Germinal center (tissue), 1 donor: ENCODE data around the gene OXCT1.
"Not testable (repeated sequence)": the region's sequence is repeated elsewhere in the genome, so short reads cannot be mapped to it uniquely, and the experiment has no call there.

ENCODE experiments used
- DNase-seq: peaks from one replicate; pipeline ENCODE4 v3.0.0; 2012; ENCODE audit warnings: mixed read lengths, low spot score

OXCT1 gene

DNA sequence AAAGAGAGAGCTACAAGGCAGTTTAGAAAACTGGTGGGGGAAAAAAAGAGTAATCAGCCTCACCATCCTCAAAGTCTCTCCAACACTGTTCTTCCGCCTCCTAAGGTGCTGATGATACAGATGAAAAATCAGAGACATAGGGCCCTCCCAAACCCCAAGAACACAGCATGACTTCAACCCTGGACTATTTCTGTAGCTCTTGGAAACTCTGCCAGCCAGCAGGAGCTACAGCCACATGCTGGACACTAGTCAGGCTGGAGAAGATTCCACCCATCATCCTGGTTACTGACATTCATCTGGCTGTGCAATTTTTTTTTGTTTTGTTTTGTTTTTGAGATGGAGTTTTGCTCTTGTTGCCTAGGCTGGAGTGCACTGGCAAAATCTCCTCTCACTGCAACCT, 42.4 kb downstream of the OXCT1 start:
- no peak for DNase-seq

DNA sequence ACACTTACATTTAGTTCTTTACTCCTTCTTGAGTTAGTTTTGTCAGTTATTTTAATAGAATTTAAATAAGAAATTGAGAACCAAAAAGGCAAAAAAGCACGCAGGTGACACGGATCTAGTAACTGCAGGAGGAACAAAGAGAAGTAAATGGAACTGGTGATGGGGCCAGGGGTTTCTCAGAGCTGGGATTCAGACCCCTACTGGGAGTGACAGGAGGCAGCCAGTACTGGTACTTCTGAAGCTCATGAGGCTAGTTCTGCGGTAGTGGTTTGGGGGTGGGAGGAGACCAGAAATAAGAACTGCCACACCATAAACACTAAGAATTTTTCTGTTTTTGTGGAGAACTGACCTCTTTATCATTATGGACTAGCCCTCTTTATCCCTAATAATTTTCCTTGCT, 48.2 kb downstream of the OXCT1 start:
- DNase-seq, result no peak

DNA sequence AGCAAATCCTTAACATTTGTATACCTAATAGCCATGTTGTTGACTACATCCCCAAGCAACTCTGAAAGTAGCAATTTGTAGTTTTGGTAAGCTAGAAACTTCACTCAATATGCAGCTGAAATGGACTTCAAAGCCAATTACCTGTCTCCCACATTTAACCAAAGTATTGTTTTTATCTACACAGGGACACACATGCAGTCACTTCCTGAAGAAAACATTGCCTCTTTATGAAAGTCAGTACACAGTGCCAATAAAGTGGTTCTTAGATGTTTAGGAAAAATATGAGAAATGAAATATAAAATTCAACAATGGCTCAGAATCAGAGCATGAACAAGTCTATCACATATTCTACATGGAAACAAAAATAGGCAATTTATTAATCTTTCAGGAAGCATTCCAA, 49.2 kb downstream of the OXCT1 start:
- DNase-seq, result no peak

DNA sequence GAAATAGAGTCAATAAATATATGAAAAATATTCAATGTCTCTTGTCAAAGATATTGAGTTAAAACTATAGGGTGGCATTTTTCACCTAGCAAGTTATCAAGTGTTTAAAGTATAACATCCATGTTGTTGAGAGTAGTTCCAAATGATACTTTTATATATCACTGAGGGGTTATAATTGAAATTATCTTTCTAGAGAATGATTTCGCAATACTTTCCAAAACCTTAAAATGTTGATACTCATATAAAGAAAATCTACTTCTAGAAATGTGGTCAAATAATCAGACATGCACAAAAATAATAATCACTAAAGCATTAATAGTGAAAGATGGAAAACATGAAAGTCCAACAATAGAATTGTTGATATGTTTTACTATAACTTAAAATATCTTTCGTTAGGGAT, 50.1 kb downstream of the OXCT1 start:
- no peak for DNase-seq

DNA sequence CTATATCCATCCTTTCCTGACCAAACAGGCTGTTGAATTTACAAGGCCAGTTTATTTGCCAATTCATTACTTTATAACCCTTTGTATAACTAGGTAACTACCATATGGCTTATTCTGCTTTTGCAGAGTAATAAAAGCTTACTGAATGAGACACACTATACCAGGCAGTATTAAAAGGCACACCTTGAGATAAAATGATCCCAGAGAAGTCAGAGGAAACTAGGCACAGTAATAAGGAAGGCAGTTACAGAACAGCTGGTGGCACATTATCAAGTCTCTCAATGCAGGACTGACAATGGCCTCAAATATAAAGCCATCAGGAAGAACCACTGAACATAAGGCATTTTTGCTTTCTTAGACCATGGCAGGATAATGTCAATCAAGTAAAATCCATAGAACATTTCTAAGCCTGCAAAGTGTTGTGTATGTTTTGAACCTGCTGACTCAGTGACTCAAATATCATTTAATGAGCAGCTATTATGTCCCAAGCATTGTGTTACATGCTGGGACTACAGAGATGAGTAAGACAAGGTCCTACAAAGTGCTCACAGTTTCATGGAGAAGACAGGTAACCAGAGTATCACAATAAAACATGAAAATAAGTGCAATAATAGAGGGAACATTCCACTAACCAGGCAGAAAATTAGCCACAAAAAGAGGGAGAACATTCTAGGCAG, 52.5 kb downstream of the OXCT1 start:
- no peak for DNase-seq

DNA sequence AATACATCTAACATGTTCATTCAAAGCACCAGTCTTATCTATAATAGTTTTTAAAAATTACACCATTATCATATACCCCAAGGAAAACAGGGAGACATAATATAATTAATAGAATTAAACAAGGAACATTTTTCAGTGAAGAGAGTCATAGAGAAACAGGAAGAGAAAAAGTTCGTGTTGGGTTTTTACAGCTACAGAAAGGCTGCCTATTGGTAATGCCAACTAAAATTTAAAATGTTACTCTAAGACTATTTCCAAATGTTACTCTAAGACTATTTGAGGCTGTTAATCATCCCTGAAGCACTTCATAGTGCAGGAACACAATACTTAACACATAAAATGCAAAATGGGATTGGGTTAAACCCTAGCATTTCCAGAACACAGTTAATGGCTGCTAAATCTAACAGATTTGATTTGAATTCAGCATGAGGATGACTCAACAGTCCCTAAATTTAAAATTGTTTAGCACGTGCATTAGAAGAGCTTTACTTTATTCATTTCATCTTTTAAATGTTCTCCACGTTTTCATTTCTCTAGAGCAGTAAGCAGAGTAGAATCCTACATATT, 54.5 kb downstream of the OXCT1 start:
- no peak for DNase-seq

DNA sequence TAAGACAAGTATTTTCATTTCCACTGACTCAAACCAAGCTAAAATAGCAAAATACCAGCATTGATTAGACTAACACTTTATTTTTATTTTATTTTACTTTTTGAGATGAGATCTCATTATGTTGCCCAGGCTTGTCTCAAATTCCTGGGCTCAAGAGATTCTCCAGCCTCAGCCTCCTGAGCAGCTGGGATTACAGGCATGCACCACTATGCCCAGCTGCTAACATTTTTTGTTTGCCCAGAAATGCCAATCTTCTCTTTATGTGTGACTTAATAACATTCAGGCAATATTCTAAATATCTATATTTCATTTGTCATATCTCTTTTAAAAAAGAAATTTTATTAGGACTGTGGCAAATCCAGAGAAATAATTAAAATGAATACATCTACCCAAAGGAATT, 55.0 kb downstream of the OXCT1 start:
- DNase-seq, result no peak

DNA sequence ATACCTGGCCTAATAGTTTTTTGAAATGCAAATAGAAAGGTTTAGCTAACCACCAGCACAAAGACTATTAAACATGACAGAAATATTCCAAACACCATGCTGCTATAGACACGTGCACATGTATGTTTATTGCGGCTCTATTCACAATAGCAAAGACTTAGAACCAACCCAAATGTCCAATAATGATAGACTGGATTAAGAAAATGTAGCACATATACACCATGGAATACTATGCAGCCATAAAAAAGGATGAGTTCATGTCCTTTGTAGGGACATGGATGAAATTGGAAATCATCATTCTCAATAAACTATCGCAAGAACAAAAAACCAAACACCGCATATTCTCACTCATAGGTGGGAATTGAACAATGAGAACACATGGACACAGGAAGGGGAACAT, 55.9 kb downstream of the OXCT1 start:
- not testable (repeated sequence) for DNase-seq

DNA sequence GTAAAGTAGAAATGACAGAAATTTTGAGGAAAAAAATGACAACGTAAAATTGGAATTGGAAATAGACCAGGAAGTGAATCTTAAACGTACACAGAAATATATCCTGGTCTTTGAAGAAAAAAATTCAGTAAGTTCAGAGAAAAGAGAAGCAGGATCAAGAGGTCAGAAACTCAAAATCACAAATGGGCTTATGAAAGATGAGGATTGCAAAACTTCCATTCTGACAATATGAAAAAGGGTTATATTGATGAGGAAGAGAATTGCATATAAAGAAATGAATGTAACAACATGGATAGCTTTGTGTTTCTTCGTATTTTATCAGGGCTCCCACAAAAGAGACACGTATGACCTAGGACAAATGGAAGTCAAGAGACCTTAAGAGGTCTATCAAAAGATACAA, 58.1 kb downstream of the OXCT1 start:
- no peak for DNase-seq

DNA sequence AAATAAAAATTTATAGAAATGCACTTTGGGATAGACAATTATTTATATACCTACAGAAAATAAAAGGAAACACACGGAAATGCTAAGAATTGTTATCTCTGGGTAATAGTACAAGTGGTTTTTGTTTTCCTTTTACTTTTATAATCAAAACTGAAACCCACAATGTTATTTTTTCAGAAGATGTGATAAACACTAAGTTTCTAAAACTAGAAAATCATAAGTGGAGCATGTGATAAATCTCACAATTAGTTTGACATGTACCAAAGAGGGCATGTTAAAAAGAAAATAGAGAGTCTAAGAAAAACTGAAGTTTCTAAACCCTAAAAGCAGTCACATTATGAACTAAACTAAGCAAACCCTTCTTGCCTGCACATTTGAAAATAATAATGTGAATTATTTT, 61.1 kb downstream of the OXCT1 start:
- no peak for DNase-seq

DNA sequence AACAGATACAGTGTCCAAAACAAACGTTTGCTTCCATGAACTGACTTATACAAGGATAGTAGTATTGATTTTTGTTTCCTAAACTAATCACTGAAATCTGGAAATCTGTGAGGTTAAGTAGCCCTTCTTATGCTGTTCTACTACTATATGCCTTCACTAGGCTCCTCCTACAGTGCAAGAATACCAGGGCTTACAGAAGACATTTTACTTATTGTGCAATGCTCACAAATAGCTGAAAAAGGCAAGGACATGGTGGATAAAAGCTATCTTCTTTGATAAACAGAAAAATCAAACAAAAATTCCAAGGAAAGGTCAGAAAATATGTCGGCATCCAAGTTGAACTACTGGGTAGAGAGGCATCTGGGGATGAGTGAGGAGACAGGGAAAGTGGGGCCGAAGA, 61.9 kb downstream of the OXCT1 start:
- no peak for DNase-seq

DNA sequence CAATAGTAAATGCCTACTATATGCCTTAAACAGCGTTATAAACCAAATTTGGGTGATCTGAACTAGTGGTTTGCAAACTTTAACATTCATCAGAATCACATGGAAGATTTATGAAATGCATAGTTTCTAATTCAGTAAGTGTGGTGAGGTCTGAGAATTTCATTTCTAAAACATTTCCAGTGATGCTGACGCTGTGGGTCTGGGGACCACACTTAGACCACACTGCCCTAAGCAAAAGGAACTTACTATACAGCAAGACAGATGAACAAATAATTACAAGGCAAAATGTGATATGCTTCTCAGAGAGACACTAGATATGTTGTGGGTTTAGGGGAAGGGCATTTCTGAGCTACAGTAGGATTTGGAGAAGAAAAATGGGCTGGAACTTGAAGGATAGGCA, 72.6 kb downstream of the OXCT1 start:
- no peak for DNase-seq

DNA sequence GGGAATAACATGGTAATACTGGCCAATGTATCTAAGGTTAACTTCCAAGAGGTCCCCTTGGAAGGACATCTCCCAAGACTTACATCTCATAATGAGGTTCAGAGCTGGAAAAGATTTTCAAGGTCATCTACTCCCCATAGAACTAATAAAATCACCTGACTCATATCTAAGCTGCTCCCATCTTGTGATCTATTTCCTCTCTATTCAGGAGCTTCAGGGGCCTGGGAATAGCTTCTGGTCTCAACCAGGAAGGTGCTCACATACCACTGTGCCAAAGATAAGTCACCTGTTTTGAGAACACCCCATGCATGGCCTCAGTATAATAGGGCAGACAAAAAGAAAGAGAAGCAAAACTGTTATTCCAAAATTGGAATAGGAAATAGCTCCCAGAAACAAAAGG, 74.2 kb downstream of the OXCT1 start:
- DNase-seq, result no peak

DNA sequence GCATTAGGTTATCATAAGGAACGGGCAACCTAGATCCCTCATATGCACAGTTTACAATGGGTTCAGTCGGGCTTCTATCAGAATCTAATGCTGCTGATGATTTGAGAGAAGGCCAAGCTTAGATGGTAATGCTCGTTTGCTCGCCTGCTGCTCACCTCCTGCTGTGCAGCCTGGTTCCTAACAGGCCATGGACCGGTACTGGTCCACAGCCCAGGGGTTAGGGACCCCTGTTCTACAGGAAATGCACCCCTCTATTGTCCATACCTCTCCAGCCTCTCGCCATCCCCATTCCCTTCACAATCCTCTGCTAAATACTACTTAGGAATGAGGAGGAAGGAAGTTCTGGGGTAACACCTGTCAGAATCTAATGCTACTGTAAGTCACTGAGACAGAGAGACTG, 75.1 kb downstream of the OXCT1 start:
- no peak for DNase-seq

DNA sequence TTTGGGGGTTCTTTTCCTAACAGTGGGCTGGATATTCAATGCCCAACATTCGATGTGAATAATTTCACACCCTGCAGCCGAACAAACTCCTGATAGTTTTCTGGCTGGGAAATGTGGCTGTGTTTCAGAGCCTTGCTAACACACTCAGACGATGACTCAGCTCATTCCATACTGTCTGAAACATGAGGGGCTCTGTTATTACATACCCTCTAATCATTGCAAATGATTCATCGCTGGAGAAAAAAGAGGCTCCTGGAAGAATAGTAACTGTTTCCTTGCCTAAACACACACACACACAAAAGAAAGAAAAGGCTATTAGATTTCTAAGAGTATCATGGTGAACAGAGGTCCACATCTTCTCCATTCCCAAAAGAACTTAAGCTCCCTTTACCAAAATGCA, 75.8 kb downstream of the OXCT1 start:
- no peak for DNase-seq

DNA sequence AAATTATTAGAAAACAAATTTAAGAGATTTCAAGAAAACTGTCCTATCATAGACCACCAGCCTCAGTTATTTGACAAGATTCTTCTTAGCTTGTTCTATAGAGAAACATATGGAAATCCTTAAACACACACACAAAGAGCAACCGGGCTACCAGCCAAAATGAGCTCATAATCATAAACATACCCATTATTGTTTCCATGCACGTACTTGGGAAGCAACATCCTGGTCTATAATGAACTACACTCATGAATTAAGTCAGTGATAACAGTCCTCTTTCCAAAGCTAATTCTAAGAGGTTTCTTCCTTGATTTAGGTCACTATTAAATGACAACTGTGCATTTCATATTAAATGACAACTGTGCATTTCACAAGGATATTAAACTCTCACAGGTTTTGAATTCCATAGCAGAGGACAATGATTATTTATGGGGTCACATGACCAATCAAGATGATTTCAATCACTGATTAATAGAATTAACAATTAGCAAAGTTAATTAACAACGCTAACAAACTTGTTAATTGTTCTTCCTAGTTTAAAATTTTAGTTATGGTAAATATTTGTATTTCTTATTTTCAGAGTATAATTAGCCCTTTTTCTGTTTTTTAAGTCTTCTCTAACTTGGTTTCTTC, 77.0 kb downstream of the OXCT1 start:
- no peak for DNase-seq

DNA sequence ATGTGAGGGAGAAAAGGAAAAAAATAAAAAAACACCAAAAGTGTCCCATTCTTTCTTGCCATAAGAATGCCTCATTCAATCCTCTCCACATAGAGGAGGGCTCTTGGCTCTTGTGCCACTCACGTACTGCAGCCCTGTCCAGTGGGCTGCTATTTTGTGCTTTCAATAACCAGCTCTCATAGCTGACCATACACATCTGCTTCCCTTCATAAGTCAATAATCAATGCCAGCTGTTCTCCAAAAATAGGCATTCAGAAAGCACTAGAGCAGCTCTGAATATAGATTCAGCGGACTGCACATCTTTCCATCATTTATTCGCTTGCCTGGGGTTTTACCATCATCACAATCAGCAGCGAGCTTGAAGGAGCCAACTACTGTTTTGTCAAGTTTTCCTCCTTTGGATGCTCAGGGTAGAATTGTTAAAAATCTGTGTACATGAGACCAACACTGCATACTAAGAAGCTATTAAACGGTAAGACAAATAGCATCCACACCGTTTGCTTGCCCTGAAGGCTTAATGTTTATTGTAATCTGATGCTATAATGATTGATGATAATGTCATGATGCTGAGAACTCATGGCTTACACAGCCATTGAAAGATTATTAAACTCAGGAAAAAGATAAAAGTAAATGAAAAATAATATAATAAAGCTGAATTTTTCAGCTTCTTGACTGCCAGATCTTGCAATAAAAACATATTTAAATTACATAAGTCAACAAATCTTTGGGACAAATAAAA, 80.0 kb downstream of the OXCT1 start:
- no peak for DNase-seq

DNA sequence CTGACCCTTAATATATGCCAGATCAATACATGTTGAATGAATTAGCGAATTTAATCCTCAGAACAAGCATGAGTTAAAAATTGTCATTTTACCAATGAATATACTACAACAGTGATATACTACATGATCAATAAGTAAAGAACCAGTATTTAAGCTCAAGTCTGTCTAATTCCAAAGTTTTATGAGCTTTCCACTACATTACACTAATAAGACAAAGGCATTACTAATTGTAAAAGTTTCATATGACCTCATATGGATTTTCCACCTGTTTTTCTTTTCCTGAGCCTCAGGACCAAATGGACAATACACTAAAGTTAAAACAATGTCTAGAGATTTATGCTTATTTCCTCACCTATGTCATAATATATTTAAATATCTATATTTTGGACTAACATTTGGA, 80.8 kb downstream of the OXCT1 start:
- DNase-seq, result no peak

DNA sequence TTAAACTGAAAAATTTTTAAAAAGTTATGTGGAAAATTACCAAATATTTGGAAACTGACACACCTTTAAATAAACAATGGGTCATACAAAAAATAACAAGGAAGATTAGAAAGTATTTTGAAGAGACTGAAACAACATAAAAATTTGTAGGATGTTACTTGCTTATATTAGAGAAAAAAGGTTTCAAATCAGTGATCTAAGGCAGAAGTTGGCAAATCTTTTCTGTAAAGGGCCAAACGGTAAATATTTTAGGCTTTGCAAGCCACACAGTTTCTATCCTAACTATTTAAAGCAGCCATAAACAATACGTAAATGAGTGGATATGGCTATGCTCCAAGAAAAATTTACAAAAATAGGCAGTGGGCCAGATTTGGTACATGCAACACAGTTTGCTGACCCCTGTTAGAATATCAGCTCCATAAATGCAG, 81.3 kb downstream of the OXCT1 start:
- no peak for DNase-seq

DNA sequence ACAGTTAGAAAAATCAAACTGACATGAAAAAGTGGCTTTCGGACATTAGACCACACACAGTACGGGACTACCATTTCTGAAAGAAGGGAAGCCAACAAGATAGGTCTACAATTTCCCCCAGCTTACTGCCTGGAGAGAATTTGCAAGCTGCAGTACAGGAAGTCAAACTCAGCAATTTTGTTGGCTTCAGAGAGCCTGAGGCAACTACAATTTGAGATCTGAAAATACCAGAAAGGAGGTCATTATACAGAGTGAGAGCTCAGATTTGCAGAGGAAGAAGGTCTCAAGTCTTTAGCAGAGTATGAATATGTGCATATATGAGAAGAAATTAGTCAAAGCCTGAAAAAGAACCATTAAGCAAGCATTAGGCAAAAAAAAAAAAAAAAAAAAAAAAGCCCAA, 83.0 kb downstream of the OXCT1 start:
- no peak for DNase-seq

DNA sequence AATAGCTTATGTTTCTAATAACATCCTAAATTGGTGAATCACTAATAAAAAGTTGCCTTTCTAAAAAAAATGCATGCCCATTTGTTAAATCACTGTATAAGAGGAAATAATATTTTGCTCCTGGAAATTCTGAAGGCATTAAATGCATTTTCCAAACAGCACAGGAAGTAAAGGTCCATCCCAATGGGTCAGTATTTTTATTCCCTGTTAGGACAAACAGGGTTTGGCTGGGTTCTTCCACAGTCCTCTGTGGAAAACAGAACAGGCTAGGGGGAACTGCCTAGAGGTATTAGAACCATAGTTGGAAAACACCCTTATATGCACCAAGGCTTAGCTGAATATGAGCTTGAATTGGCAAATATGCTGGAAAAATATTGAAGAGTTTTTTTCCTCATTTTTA, 85.2 kb downstream of the OXCT1 start:
- no peak for DNase-seq

DNA sequence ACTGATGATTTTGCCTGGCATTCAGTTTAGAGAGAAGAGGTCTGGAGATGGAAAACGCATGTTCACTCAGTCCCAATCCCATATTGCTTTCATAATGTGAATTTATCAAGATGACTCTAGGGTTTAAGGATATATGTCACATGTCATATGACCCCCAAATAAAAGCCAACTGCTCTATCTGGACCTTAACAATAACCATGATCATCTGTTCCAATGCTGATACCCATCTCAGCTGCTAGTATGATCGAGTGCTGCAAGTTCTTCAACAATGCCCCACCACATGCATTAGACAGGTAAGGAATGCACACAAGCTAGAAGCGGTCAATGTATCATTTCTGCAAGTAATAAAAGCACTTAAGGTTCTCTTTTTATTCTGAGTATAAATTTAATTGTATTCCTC, 91.8 kb downstream of the OXCT1 start:
- no peak for DNase-seq

DNA sequence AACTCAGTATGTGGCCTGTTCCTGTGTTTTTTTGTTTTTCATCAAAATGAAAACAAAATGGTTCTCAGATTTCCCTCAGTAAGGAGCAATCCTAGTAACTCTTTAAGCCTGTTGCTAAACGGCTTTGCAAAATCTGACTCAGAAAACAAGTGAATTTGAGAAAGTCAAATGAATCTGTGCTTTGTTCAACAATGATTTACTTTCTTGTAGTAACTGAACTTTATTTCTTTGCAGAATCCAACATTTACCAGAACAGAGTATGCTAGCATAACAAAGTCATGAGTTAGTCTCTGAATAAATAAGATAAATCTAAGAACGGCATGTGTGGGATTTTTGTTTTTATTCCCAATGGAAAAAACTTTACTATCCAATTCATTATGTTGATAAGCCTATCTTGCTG, 93.8 kb downstream of the OXCT1 start:
- DNase-seq, result no peak
